Measurements from ENCODE around the gene RPGRIP1. TPM values are rescaled to one million over a fixed set of nuclear protein-coding genes. Genes with fewer than 3 reads are reported as not detected.
"Not testable (repeated sequence)": the region's sequence is repeated elsewhere in the genome, so short reads cannot be mapped to it uniquely, and the experiment has no call there.

RPGRIP1 gene
- total RNA-seq, 1 donor from 2014 or later: not detected

DNA sequence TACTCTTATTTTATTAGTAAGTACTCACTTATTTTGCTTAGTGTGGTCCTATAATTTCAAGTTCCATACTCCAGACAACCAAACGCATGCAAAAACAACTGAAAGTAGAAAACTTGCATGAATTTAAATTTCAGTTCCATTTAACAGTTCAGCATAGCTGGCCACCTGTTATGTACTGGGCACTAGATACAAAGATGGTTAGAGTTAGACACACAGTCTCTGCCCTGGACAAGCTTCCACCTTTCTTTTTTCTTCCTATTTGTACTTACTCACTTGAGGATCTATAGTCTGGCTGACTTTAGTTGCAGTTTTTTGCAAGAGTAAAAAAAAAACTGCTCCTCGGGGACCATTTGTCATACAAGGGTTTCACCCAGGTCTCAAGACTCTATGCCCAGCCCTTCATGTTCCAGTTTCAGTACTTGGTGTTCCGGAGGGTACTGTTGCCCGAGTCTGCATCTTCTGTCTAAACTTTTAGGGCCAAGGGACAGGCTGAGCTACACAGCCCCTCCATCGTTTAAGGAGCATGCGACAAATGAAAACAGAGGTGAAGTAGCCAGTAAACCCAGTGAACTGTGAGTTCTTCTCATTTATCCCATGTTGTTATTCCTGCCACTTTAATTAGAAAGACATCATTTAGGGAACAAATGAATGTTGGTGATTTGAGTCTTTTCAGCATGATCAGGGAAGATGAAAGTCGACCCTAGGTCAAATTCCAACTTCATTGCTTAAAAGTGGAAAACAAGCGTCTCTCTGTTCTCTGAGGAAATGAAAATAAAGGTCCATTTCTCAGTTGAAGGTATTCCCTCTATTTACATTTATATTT lies 22.3 kb downstream of the RPGRIP1 start:
- no peak for DNase-seq

- not testable (repeated sequence) for DNase-seq
Measured at GRCh38 chr14:21302836-21303140, 22.9 kb downstream of the RPGRIP1 start.

DNA sequence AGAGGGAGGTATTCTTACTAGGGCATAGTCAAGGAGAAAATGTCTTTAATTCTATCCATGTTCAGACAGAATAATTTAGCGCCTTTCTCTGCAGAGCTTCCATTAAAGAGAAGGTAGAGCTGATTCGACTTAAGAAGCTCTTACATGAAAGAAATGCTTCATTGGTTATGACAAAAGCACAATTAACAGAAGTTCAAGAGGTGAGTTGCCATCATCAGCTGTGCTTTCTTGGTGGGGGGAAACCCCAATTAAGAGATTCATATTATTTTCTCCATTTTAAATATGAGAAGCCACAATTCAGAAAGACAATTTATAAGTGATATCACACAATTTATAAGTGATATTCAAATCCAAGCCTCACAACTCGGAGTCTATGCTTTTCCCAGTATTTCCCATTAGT lies 27.8 kb downstream of the RPGRIP1 start:
- DNase-seq: no peak

DNA sequence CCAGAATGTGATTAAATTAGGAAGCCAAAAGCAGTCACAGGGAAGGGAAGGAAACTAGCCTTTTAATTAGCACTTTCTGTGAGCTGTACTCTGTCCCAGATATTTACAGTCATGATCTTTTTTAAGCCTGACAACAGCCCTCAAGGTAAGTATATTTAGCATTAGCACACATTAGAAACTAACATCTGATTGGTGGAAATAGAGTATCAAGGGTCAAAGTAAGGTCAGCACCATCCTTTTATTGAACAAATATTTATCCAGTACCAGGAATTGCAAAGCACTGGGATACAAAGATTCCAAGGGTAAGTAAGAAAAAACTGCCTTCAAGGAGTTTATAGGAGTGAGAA lies 28.2 kb downstream of the RPGRIP1 start:
- DNase-seq: no peak

DNA sequence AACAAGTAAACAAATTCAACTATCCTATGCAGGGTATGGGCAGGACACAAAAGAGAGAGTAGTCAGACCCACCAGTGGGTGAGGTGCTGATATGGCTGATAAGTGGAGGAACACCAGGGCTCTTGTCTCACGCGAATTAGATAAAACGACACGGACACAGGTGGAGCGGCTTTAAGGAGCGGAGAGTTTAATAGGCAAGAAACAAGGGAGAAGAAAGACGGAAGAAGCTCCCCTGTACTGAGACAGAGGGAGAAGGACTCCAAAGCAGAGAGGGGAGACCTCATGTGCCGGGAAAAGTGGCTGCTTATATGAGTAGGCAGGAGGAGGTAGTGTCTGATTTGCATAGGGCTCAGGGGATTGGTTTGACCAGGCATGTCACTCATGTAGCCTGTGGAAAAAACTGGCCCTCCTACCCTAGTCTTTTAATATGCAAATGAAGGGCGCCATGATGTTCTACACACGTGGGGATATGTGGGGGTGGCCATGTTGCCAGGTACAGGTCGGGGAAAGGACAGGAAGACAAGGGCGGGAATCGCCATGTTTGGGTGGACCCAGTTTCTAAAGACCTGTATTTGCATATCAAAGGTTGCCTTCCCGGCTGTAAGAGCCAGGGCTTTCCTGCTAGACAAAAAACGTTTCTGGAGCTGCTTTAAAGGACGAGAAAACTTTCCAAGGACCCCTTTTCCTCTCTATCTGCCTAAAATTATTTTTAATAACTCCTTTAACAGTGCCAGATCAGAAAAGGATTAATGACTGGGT lies 28.8 kb downstream of the RPGRIP1 start:
- peak; percentile 86 for DNase-seq

DNA sequence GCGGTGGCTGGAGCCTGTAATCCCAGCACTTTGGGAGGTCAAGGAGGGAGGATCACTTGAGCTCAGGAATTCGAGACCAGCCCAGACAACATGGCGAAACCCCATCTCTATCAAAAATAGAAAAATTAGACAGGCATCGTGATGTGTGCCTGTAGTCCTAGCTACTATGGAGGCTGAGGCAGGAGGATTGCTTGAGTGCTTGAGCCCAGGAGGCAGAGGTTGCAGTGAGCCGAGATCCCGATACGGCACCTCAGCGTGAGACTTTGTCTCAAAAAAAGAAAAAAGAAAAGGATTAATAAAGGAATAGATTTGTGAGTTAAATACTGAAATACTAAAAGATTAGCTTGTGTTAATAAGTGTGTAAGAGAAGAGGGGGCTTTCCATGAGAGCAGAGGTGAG lies 29.4 kb downstream of the RPGRIP1 start:
- no peak for DNase-seq

GRCh38 chr14:21309956-21310355 lies 30.1 kb downstream of the RPGRIP1 start:
- no peak for DNase-seq

DNA sequence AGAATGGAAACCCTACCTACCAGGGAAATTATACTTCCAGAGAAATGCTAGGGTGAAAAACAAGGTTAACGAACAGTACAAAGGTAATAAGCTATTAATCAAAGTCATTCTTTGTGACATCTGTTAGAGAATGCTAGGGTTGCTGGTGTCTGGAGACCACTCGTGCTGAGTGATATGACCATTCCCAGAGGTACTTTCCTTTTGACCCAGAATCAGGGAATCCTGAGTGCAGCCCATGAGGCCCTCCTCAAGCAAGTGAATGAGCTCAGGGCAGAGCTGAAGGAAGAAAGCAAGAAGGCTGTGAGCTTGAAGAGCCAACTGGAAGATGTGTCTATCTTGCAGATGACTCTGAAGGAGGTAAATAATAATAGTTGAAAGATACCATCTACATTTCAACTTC lies 31.7 kb downstream of the RPGRIP1 start:
- DNase-seq: no peak

- no peak for DNase-seq
Measured at GRCh38 chr14:21313512-21313911, 33.6 kb downstream of the RPGRIP1 start.

DNA sequence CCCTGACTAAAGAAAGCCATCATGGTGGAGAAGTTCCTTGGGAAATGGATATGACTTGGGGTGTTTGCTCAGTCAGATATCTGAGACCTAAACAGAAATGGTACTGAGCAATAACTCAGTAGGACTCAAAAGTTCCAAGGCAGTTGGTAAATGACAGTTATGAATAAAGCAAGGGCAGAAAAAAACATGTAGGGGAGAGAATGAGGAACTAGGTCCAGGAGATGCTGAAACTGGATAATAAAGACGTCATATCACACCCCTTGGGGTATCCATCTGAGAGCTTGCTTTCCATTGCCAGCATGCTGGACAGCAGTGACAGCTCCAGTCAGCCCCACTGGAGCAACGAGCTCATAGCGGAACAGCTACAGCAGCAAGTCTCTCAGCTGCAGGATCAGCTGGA lies 37.5 kb downstream of the RPGRIP1 start:
- DNase-seq: no peak

DNA sequence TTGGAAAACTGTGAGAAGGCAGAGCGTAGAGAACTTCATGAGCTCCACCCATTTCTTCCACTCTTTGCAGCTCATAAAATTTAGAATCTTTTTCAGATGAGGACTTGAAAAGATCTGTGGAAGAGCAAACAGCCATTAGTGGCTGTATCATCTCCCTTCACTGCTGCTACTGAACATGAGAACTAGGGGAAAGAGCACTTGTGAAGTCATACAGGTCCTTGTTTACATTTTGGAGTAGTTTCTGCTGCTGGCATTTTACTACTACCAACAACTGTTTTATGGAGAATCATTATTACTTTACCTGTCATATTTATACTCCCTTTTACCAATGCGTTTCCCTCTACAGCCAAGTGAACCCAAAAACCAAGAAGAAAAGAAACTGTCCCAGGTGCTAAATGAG lies 41.0 kb downstream of the RPGRIP1 start:
- DNase-seq: no peak

DNA sequence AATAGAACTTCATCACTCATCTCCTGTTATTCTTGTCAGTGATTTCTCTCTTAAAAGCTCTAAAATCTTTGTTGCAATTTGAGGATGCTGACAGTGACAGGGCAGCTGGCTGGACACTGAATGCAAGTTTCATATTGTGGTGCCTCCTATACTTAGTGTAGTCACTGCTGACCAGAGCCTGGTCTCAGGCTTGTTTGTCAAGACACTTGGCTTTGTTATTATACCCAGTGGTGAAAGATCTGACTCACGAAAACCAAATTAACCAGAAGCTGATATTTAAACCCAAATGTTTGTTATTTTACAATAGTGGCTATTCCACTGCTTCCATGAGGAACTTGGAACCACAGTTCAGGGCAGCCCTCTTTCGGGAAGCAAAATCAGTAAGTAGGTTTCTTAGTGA lies 42.8 kb downstream of the RPGRIP1 start:
- no peak for DNase-seq

GRCh38 chr14:21326972-21327371 lies 47.1 kb downstream of the RPGRIP1 start:
- DNase-seq: no peak

Other genes starting within 250 kb of the RPGRIP1 start
- gene TPPP2, start 249.9 kb upstream of the RPGRIP1 start, total RNA-seq: not detected in 2 replicates
- gene RNASE13, start 245.3 kb upstream of the RPGRIP1 start, total RNA-seq: not detected in 2 replicates
- not detected in 2 replicates for gene RNASE7, start 237.7 kb upstream of the RPGRIP1 start, total RNA-seq
- not detected in 2 replicates for gene RNASE8, start 222.3 kb upstream of the RPGRIP1 start, total RNA-seq
- gene ARHGEF40, start 209.8 kb upstream of the RPGRIP1 start, total RNA-seq: 6.2 and 7.3 TPM in 2 replicates
- 5.1 and 7.0 TPM in 2 replicates for gene ZNF219, start 181.4 kb upstream of the RPGRIP1 start, total RNA-seq
- gene TMEM253, start 179.0 kb upstream of the RPGRIP1 start, total RNA-seq: 0.19 TPM in 1 of 2 replicates, not detected in the other
- not detected in 2 replicates for gene OR5AU1, start 124.0 kb upstream of the RPGRIP1 start, total RNA-seq
- 601 and 625 TPM in 2 replicates for gene HNRNPC, start 10.6 kb upstream of the RPGRIP1 start, total RNA-seq
- gene SUPT16H, start 103.9 kb downstream of the RPGRIP1 start, total RNA-seq: 74.9 and 112 TPM in 2 replicates
- gene CHD8, start 176.0 kb downstream of the RPGRIP1 start, total RNA-seq: 51.9 and 84.9 TPM in 2 replicates
- gene RAB2B, start 196.9 kb downstream of the RPGRIP1 start, total RNA-seq: 34.5 and 40.5 TPM in 2 replicates
- 26.7 and 66.9 TPM in 2 replicates for gene TOX4, start 197.1 kb downstream of the RPGRIP1 start, total RNA-seq
- 63.9 and 112 TPM in 2 replicates for gene METTL3, start 231.3 kb downstream of the RPGRIP1 start, total RNA-seq
- 0.85 and 2.3 TPM in 2 replicates for gene SALL2, start 246.3 kb downstream of the RPGRIP1 start, total RNA-seq